HG02678 (cell line): ENCODE results near the gene FAM53B.

ENCODE experiments used
- ATAC-seq: cut with Tn5 transposase; IDR thresholded peaks from one replicate; pipeline ENCODE4 v1.9.1; 2021; ENCODE audit warnings: mild to moderate bottlenecking, moderate library complexity; ENCODE audit not compliant: unreplicated experiment

FAM53B gene

DNA sequence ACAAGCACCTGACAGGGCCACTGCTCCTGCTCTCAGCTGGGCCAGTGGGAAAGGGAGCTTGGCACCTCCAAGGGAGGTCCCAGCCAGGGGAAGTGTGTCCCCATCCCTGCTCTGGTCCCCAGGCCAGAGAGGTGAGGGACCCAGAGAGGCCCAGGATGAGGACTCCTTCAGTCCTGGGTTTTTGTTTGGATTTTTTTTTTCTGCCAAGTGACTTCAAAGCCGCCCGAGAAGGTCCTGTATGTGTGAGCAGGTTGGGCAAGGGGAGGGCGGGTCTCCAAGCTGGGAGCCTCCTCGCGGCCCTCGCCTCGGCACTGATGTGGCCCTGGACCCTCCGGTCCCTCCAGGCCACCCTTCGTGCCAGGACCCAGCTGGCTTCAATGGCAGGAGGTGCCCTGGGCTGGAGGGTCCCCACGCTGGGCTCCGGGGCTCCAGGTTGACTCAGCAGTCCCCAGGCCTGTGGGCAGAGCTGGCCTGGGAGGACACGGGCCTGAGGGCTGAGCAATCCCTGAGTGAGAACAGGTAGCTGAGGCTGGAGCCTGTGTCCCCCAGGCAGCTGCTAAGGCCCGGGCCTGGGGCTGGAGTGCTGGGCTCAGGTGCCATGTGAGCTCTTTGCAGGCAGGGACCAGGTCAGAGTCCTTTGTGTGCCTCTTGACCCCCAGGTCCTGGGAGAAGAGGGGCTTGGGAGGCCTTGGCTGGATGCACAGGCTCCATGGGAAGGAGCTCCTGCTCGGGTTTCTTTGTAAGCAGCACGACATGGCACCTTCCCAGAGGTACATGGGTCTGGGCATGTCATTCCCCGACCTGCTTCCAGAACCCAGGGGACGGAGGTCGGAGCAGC lies 140.6 kb downstream of the FAM53B start:
- no peak for ATAC-seq

DNA sequence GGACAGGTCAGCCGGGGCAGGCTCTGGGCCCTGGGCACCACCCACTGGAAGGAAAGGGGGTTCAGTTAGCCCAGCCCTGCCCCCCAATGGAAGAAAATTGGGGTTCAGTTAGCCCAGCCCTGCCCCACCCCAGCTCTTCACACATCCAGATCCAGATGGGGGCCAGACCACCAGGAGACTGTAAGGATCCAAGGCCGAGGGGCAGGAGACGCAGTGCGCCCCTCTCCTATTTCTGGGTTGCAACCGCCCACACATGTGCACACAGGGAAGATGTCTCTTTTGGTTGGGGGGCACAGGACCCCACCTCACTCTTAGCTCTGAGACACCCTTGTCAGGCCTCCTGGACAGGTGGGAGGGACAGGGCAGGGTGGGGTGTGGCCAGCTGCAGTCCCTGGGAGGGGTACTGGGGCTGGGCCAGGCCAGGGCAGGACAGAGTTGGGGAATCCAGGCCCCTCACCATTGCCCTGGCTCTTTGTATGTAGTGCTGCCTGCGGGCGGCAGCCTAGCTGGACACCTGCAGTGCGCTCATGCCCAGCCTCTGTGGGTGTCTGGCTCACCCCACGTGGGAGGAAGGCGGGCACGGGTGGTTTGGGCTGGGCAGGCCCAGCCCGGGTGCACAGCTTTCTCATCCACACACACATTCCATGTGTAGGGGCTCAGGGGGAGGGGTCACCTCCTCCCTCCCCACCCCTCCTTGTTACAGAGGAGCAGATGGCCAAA lies 141.4 kb downstream of the FAM53B start:
- no peak for ATAC-seq

DNA sequence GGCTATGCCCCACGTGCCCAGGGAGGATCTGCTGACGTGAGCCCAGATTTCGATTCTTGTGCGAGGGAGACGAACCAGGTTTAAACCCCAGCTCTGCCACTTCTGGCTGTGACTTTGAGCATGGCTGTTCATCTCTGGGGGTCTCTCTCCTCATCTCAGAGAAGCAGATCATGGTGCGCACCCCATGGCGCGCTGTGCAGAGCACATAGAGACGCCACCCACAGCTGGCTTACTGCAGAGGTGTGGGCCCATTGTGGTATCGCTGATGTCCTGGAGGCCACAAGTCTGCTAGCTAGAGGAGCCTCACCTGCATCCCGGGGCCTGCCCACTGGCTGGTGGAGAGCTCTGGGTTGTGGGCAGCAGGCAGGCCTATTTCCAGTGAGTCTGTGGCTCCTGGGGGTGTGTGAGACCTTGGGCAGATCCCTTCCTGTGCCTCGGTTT lies 142.0 kb downstream of the FAM53B start:
- no peak for ATAC-seq

DNA sequence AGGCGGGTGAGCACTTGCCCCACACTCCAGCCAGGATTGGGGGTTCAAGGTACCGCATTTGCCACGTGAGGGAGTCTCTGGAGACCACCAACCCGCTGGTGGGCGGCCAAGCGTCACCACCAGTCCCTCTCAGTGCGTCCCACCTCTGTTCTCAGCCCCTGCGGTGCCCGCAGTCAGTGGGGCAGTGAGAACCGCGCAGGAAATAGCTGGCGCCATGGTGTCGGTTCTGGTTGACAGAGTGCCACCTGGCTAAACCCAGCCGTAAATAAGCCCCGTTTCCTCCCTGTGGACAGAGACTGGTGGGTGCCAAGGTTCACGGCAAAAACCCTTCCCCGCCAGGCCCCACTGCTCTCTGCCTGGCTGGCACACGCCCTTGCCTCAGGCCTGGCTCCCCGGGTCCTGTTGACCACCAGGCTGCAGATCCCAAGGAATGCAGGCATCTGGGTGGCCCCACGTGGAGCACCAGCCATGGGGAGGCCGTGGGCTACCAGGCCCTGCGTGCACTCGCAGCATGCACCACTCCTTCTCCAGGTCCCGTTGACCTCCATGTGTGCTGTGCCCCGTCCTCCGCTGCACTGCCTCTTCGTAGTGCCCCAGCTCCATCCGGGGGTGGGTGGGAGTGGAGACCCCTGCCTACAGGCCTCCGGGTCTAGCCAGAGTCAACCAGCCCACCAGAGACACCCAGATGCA lies 142.6 kb downstream of the FAM53B start:
- ATAC-seq = no peak

DNA sequence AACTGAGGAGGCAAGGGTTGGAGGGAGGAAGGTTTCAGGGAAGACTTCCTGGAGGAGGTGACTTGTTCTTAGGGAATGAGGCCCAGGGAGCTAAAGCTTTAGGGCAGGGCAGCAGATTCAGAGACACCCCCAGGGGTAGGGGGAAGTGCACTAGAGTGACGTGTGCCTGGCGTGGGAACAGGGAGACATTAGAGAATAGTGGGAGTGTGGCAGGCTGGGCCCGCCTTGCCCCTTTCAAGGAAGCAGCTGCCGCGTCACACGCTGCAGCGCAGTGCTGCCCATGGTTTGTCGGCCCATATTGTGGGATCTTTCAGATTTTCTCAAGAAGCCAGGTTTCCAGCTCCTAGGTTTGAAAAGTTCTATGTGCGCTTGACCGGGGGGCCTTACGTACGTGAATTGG lies 143.2 kb downstream of the FAM53B start:
- ATAC-seq = no peak

DNA sequence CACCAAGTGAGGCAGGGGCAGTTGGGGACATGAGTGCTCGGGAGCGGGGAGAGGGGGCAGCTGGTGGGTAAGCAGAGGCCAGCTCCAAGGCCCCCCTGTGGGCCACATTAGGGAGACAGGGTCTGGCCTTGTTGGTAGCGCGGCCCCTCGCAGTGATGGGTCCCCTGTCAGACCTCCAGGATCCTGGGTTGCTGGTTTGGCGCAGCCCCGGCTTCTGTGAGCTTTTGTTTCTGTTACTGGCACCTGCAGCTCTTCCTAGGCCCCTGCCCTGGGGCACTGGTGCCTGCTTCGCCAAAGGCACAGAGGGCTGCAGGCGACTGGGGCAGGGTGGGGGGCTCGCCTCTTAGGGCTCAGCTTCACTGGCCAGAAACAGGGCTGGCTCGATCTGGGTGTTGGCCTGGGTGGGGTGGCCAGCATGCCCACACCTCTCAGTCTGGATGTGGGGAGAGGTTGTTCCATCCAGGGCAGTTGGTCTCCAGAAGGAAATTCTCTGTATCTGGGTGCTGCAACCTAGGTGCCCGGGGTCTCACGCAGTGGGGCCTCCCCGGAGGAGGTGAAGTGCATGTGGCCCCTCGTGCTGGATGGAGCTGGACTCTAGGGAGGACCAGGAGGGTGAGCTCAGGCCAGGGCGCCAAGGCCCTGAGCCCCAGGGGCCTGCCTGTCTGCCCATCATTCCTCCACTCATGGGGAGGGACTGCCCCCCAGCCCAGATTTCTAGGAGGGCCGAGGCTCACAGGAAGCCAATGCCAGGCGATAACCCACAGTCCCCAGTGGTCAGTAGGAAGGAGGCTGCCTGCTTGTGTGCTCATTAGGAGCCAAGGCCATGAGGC lies 143.9 kb downstream of the FAM53B start:
- ATAC-seq = no peak

DNA sequence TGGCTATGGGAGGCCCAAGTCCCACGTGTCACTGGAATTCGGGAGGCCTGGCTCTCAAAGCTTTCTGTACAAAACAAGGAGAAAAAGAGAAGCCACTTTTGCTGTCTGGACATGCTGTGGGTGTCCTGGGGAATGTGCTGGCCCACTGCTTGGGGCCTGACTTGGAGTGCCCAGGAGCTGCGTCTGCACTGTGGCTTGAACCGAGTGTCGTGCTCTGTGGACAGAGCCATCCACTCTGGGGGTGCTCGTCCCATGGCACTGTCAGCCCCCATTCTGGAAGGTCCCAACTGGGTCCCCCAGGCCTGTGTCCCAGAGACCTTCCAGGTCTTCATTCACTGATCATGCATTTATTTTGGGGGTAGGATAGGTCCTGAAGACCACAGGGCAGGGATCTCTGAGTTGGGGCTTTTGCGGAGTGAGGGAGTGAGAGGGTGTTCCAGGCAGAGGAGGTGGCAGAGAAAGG lies 144.6 kb downstream of the FAM53B start:
- ATAC-seq = no peak

DNA sequence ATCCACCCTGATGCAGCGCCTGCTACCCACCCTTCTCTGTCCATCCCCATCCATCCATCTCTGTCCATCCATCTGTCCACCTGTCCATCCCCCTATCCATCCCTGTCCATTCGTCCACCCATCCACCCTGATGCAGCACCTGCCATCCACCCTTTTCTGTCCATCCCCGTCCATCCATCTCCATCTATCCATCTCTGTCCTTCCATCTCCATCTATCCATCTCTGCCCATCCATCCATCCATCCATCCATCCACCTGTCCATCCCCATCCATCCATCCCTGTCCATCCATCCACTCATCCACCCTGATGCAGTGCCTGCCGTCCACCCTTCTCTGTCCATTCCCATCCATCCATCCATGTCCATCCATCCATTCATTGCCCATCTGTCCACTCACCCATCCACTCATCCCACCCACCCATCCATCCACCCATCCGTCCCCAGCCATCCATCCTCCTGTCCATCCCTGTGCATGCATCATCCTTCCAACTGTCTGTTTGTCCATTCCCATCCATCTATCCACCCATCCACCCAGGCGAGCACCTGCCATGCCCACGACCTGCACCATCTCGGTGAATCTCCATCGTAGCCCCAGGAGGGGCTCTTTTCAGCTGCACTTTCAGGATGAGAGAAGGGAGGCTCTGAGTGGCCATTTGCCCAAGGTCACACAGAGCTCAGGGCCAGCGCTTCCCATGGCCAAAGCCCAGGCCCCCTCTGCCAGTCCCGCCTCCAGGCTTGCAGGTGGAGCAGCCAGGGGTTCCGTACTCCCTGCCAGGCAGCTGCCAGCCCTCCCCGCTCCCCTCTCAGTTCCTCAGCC lies 145.2 kb downstream of the FAM53B start:
- no peak for ATAC-seq

DNA sequence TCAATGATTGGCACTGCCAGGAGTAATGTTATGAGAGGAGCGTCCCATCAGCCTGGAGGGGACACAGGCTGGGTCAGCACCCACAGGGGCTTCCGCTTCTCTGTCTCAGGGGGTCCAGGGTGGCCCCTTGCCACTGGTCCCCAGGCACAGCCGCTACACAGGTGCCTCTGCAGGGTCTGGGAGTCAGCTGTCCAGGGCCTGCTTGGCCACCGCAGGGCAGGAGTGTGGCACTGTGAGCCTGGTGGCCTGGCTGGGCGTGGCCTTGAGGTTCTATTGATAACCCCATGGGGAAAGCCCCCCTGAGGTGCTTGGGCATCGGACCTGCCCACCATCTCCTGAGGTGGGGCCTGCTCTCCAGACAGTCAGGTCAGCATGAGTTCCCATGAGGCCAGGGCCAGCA lies 146.0 kb downstream of the FAM53B start:
- no peak for ATAC-seq

DNA sequence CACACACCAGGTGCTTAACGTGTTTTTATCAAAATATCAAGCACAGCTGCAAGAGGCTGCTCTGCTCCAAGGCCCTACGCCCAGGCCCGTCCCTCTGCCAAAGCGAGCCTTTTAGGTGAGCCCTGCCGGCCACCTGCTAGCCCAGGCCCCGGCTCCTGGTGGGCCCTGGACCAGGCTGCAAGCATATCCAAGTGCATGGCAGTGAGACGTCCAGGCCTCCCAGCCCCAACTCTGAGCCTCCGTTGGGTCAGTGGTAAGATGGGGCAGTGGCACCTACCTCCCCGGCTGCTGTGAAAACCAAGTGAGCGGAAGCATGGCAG lies 146.4 kb downstream of the FAM53B start:
- no peak for ATAC-seq

DNA sequence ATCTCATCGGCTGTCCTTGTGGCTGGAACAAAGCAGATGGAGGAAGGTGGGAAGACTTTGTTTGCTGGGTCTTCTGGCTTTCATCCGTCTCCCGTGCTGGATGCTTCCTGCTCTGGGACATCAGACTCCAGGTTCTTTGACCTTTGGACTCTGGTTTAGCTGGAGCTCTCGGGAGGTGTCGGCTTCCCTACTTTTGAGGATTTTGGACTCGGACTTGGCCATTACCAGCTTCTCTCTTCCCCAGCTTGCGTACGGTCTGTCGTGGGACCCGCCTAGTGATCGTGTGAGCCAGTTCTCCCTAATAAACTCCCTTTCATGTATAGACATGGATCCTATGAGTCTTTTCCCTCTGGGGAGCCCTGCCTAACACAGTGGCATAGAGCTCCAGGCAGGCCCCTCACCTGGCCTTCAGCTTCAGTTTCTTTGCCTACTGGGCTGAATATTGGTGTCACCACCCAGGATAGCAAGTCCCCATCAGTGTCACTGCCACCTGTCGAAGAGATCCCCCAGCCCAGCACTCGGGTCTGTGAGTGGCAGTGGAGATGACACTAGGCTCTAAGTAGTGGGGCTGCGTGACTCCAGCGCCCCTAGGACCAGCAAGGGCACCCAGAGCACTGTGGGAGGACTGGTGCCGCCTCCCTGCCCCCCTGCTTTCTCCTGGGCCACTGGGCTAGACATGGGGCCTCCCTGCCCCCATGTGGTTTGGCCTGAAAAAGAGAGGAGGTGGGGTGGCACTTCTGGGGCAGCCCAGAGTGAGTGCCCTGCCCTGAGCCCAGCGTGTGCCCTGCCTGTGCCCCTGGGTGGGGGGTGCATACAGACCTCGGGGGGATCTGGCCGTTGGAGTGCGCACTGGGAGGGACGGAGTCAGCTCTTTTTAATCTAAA lies 147.0 kb downstream of the FAM53B start:
- ATAC-seq = no peak

DNA sequence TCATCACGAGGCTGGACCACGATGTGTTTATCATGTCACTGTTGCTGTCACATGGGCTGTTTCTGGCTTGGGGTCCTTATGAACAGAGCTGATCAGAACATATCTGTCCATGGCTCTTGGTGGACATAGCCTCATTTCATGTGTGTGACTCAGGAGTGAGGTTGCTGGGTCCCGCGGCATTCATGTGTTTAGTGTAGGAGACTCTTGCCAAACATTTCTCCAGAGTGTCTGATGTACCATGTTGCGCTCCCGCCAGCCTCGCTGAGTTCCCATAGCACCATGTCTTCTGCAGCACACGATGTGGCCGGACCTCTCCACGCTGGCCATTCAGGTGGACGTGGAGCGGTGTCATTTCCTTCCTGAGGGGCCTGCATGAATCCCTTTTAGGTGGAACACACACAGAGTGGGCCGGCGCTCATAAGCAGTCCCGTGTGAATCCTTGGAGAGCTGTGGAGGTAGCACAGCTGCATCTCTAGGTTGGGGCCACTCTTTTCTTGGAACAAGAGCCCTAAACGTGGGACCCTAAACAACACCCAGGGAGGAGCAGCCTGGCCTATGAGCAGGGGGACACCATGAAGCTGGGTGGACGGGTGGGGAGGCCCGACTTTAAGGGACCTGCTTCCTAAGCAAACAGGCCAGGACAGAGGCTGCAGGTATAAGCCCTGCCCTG lies 147.9 kb downstream of the FAM53B start:
- ATAC-seq = no peak

DNA sequence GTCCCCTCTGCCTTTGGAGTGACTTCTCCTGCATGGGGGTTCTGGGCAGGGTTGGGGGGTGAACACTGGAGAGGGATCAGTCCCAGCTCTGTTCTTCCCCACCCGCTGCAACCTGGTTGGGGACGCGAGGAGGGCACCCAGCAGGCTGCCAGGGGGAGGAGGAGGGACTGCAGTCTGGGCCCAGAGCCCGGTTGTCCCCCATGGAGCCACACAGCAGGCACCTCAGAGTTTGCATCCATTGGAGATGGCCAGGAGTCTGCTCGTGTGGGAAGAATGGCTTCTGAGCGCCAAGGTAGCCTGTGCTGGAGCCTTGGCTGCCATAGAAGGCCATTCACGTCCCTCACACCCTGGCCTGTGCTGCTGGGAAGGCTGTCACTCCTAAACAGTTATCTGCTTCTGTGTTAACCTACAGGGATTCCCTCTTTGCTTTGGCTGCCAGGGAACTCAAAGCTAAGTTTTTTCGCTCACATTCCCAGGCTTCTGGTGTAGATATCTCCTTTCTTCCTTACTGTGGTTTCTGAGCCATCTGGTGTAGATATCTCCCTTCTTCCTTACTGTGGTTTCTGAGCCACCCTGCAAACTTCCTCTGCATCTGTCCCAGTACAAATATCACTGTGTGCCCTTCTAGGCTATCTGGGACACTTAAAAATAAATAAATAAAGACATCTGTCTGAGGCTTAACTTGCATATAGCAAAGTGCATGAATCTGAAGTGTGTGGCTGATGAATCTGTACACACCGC lies 148.9 kb downstream of the FAM53B start:
- no peak for ATAC-seq

DNA sequence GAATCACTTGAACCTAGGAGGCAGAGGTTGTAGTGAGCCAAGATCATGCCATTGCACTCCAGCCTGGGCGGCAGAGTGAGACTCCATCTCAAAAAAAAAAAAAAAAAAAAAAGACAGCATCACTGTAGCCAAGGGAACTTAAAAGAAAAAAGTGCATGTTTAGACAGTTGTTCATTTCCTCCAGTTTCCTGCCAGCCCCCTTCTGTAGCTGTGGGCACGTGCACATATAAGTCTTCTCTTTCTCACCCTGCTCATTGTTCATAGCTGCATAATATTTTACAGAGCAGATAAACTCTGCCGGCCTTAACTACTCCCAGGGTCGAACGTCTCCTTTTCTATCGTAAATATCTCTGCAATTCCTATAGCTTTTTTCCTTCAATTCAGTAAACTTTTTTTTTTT lies 149.9 kb downstream of the FAM53B start:
- ATAC-seq = no peak

DNA sequence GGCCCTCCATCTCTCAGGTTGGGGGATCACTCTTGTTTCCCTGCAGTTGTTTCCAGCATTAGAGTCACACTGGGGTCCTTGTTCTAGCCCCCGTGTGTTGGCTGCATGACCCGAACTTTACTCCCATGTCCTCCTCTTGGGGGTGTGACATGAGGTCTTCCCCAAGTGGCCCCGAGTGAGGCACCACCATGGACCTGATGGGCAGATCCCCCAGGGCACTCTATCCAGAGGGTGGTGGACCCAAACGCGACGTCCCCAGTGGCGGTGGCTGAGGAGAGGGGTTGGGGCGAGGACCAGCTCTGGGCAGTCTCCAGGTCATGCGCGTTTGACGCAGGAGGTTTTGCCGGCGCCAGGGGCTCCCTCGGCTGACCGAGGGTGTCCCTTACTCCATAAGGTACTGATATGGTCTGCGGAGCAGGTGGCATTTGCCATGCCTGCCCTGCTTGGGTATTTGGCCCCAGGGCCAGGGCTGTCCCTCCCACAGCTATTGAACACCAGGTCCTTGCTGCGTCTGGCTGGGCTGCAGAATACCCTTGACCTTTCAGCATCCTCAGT lies 150.7 kb downstream of the FAM53B start:
- ATAC-seq = no peak

DNA sequence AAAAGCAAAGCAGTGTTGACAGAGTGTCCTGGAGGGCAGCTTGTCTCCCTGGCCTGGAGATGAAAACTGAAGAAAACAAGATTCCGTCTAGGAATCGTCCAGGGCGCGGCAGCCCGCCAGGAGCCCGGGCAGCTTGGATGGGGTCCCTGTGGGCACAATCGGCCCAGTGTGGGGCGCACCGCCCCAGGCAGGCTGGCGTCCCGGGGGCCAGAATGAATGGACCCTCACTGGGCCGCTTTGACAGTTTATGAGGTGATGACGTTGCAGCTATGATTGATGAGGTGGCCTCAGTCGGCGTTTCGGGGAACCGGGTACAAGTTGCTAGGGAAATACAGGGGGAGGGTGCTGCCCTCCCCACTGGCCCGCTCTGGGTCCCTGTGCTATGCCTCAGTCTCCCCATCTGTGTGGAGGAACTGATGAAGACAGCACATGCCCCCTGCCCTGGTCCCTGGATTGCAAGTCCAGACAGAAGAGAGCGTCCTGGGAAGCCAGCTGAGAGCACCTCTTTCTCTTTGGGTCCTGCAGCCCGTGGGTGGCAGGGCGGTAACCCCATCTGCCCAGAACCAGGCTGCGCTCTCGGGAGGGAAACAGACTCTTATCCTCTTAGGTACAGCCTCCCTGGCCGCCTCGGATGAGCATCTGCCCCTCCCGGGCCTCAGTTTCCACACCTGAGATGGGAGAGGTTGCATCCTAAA lies 151.3 kb downstream of the FAM53B start:
- ATAC-seq = no peak

DNA sequence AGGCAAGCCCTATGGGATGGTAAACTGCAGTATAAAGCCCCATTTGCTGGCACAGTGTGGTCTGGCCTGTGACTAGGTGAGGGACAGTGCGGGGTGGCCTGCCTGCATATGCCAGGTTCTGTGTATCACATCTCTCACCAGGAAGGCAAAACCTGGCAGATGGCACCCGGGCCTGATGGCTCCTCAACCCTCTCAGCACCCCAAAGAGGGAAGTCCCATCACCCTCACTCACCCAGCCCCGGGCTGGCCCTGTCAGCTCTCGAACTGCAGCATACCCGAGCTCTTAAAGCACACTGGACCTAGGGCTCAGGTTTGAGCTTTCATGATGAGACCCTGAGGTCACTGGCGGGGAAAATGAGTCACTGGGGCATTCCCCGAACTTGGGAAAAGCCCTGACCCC lies 152.1 kb downstream of the FAM53B start:
- no peak for ATAC-seq
